Forelimb muscle (tissue), 1 donor: ENCODE results near the gene CELA1. TPM values are rescaled to one million over a fixed set of nuclear protein-coding genes. Genes with fewer than 3 reads are reported as not detected.
"Not testable (repeated sequence)": the region's sequence is repeated elsewhere in the genome, so short reads cannot be mapped to it uniquely, and the experiment has no call there.

Source experiments
- DNase-seq: peaks from one replicate; pipeline ENCODE4 v3.0.0-alpha.2; 2013; ENCODE audit warnings: low read depth
- polyA plus RNA-seq: library from polyadenylated mRNA; unstranded; fragments of 120-200 nt; gene quantifications from one replicate; pipeline ENCODE4 v1.2.1, GENCODE V29; 2013; ENCODE audit not compliant: insufficient read length

The CELA1 gene
- polyA plus RNA-seq, 1 donor: not detected

- DNase-seq: no peak
Observed at GRCh38 chr12:51343201-51343600, 3.3 kb downstream of the CELA1 start.

GRCh38 chr12:51342416-51342815 is 4.1 kb downstream of the CELA1 start:
- no peak for DNase-seq

GRCh38 chr12:51341251-51342007 is 5.0 kb downstream of the CELA1 start:
- no peak for DNase-seq

GRCh38 chr12:51339750-51340149 is 6.7 kb downstream of the CELA1 start:
- no peak for DNase-seq

GRCh38 chr12:51337336-51337735 is 9.1 kb downstream of the CELA1 start:
- DNase-seq: not testable (repeated sequence)

- DNase-seq: no peak
Observed at GRCh38 chr12:51335931-51336330, 10.5 kb downstream of the CELA1 start.

- no peak for DNase-seq
Observed at GRCh38 chr12:51334764-51335163, 11.7 kb downstream of the CELA1 start.

- DNase-seq: no peak
Observed at GRCh38 chr12:51333536-51333935, 12.9 kb downstream of the CELA1 start.

- DNase-seq: no peak
Observed at GRCh38 chr12:51330186-51330585, 16.3 kb downstream of the CELA1 start.

GRCh38 chr12:51329742-51330141 is 16.7 kb downstream of the CELA1 start:
- DNase-seq: no peak

- DNase-seq: no peak
Observed at GRCh38 chr12:51328587-51328986, 17.9 kb downstream of the CELA1 start.

GRCh38 chr12:51326698-51327439 is 19.6 kb downstream of the CELA1 start:
- DNase-seq: no peak

- DNase-seq: no peak
Observed at GRCh38 chr12:51324953-51325352, 21.5 kb downstream of the CELA1 start.

- DNase-seq: no peak
Observed at GRCh38 chr12:51323966-51324895, 22.2 kb downstream of the CELA1 start, which contains the start of gene BIN2. TSS of gene BIN2 (minus strand) at chr12:51324174. CDS start at chr12:51324102, 72 bp downstream.

GRCh38 chr12:51323317-51323960 is 23.0 kb downstream of the CELA1 start:
- no peak for DNase-seq

GRCh38 chr12:51322452-51322851 is 24.0 kb downstream of the CELA1 start:
- DNase-seq: no peak

- DNase-seq: no peak
Observed at GRCh38 chr12:51321882-51322281, 24.6 kb downstream of the CELA1 start.

GRCh38 chr12:51320695-51321320 is 25.7 kb downstream of the CELA1 start:
- no peak for DNase-seq

- no peak for DNase-seq
Observed at GRCh38 chr12:51320311-51320694, 26.2 kb downstream of the CELA1 start.

- DNase-seq: no peak
Observed at GRCh38 chr12:51318846-51319599, 27.5 kb downstream of the CELA1 start.
